Hepatic stellate cell (primary cell): ENCODE measurements around the gene ARSJ.

Experiments
- DNase-seq: peaks from one replicate; pipeline ENCODE4 v3.0.0; 2011; ENCODE audit warnings: low spot score

ARSJ gene

DNA sequence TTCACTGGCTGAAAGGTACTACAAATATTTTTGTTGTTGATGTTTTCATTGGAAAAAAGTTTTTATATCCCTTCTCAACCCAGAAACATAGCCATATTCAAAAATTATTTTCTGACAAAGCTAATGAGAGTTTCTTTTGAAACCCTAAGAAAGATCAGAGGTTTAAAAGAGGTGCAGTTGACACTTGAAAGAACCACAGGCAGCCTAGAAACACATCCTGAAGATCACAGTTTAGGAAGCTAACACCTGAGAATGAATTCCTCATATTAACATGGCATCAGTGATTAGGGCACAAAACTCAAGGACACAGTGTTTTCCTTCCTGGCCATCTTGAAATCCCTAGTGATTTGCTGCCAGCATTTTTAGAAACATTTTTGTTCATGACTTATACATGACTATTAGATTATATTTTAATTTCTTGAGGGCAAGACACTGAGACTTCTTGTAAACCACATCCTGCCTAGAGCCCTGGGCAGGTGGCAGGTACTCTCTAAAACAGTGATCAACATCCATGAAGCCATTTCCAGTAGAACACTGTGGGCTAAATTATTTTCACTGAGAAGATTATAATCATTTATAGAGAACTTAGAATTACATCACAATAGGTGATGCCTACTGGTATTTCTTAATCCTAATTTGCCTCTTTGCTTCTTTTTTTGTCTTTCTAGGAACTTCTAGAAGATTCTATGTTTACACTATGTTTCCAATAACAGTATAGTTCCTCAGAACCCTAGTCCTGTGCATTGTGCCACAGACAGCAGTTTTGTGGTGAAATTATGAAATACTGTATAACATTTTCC, 80.0 kb downstream of the ARSJ start:
- no peak for DNase-seq

DNA sequence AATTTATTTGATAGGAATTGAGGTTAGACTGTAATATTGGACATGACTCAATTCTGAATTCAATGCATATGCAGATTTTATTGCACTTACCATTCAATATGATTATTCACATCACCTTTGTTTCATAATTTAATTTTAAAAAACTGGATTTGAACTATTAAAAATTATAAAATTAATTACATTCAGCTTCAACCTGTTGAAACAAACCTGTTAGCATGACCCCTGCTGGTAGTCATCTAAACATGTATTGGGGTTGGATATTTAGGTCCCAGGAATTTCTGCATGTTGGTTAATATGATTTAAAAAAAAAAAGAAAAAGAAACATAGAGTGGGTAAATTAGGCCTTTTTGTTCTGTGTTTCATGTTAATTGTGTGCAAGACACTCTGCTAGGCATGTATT, 85.9 kb downstream of the ARSJ start:
- DNase-seq = no peak

DNA sequence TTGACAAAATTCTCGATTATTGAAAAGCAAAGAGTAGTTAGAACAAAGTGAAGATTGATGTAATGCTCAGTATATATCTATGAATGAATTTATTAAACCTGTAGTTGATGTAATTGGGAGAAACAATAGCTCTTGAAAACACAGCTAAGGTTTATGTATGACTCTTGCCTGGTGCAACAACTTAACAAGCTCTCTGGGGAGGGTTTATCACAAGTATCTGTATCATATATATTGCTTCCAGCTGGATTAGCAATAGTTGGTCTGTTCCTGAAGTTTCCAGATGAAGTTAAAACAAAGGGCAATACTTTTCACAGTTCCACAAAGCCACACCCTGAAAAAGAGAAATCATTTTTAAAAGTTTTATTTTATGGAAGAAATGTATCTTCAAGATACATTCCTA, 91.4 kb downstream of the ARSJ start:
- DNase-seq = no peak

DNA sequence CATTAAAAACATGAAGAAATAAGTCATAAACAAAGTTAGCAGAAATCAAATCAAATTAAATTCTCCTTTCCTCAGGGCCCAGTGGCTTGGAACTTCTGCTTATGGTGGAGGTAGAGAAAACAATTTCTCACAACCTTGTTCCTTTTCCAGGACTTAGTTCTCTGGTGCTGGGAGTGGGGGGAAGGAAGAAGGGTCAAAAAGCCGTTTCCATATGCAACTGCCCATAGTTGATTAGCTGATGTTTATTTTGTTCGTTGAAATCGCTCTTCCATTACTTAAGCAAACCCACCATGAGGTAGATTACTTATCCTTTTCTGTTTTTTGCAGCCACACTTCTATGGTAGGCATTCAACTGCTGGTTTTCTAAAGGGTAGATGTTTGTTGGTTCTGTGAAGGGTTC, 94.2 kb downstream of the ARSJ start:
- no peak for DNase-seq

DNA sequence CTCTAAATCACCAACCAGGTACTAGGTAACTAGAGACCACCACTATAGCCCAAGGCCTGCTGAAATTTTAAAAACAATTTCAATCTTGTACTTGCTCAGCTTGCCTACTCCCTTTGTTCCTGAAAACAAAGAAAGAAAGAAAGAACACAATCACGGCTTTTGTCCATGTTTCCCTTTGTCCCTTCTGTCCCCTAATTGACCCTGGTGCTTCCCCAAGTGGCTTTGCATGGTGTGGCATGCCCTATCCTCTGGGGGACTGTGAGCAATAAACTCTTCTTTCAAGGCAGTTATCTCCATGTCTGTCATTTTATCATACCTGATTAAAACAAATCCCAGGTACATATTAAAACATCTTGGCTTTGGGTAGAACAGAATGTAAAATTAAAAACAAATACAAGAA, 94.8 kb downstream of the ARSJ start:
- DNase-seq = no peak

DNA sequence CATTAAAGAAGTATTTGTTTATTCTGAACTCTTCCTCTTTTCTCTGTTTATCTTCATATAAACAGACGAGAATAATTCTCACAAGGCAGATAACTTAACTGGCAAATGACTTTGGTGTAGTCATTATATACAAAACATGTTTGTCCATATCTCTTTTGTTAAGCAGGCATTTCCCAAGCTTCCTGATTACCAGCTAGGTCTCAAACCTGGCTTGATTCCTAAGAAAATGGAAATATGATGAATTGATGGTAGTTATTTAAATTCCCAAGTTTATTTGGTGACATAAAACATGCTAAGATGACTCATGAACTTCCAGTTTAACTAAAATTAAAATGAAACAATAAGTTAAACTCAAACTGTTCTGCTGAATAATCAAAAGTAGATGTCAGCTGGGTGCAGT, 96.8 kb downstream of the ARSJ start:
- DNase-seq = no peak

DNA sequence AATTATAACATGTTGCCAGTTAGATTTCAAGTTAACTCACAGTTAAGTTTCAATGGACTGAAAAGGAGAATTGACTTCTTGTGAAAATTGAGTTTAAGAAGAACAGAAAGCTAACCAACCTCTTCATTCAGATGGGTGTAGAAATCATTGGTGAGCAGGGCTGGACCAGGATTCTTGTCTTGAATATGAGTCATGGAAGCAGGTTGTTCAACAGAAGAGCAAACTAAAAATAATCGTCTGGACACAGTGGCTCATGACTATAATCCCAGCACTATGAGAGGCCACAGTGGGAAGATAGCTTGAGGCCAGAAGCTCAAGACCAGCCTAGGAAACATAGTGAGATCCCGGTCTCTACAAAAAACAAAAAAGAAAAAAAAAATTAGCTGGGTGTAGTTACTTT, 98.2 kb downstream of the ARSJ start:
- no peak for DNase-seq

DNA sequence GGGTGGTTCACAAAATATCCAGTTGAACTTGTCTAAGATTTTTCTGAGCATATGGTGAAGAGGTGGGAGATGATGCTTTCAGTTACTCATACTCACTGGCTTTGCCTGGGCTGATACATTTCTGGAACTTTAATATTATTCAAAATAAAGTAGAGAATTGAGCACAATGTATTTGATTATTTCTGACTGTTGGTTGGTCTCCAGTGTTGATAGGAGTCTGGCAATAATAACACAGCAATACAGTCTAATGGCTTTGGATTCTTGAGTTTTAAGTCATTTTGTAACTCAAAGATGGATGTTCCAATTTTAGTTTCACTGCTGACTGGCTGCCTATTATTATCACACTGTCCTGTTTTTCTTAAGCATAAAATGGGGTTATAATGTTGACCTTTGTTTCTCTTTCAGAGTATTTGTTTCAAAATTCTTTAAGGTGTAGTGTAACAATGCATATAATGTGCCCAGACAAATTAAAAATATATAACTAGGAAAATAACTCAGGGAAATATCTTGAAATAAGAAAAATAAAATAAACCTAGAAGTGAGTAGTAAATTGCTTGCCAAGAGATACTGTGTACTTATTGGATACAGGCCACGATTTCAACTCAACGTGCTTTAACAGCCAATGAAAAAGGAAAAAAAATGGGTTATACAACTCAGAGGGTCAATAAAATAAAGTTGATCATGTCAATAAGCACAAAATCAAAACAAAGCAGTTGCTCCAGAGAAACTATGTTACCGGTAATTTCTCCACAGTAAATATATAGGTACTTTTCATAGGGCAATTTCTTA, 99.0 kb downstream of the ARSJ start:
- DNase-seq = no peak

DNA sequence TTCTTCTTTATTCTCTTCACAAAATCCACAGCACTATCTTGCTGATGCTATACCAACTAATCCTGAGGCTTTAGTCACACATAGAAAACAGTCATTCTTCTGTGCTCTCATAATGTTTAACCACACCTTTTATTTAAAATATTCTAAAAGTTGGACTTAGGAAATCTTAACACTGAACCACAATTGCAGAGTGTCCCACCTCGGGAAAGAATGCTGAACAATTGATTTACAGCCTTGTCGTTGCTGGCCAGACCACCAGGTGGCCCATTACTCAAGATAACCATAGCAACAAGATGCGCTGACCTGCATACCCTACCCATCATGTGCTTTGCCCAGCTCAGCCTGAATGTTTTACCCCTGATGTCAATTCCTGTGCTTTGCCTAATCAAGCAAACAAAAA, 100.8 kb downstream of the ARSJ start:
- no peak for DNase-seq

DNA sequence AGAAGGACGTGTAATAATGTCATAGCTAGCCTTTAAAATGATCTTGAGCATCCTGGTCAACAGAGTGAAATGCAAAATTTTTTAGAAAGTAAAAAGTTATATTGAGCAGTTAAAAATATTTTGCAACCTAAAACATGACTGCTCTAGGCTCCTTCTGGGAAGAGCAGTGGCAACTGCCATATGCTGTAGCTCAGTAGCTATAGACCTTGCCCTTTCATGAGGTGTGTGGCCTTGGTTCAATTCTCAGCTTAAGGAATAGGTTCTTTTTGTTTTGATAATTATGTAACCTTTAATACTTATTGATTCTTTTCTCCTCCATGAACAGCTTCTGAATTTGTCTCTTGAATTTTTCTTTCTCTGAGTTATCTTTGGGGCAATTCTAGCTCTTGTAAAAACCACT, 105.0 kb downstream of the ARSJ start:
- DNase-seq = no peak

DNA sequence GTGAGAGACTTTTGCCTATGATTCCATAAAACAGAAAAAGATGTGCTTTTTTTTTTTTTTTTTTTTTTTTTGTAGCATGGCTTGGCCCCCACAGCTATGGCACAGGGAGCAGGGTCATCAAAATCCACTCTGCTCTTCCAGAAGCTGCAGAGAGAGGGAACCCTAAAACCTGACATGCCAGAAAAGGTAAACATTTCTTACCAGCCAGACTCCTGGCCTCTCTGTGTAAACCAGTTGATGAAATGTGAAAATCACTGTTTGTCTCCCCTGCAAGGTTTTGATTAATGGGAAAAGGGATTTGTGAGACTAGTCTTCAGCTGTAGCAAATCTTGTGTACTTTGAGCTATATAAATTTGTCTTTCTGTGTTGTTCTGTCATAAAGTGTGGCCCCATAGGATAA, 105.9 kb downstream of the ARSJ start:
- DNase-seq = no peak

DNA sequence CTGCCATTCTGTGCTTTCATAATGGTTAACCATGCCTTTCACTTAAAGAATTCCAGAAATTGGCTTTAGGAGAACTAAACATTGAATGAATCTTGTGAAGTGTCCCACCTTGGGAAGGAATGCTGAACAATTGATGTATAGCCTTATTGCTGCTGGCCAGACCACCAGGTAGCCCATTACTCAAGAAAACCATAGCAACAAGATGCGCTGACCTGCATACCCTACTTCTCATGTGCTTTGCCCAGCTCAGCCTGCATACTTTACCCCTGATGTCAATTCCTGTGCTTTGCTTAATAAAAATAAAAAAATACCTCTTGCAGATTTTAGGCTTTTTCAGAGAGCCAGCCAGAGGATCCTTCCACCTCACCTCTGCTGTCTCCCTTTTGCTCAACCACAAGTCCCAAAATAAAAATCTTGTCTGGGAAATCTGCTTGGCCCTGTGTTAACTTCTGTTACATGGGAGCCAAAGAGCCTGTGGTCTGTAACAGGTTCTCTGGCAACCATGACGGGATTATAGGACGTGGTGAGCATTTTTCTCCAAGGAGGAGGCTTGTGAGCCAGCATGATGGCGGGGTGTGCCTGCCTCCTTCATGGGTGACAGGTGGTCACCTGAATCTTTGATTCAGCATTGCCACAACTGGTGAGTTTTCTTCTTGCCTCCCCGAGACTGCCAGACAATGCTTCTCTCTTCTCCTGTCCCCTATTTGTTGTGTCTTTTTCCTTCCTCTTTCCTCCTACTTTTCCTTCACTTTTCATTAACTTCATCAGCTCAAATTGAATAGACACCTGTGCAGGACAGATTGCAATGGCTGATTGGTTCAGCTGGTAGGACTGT, 106.8 kb downstream of the ARSJ start:
- DNase-seq = no peak

DNA sequence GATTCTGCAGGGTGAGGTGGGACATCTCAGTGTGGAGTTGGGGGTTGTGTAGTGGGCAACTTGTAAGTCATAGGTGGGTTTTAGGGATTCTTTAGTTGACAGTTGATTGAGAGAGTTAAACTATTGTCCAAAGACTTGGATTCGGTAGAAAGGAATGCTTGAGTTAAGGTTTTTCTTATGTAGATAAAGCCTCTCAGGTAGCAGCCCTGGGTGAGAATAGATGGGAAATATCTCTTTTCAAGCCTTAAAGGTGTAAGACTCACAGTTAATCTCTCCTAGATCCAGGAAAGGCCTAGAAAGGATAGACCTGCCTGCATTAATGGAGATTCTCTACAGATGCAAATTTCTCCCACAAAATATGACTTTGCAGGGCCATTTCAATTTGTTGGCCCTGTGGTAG, 108.4 kb downstream of the ARSJ start:
- no peak for DNase-seq

DNA sequence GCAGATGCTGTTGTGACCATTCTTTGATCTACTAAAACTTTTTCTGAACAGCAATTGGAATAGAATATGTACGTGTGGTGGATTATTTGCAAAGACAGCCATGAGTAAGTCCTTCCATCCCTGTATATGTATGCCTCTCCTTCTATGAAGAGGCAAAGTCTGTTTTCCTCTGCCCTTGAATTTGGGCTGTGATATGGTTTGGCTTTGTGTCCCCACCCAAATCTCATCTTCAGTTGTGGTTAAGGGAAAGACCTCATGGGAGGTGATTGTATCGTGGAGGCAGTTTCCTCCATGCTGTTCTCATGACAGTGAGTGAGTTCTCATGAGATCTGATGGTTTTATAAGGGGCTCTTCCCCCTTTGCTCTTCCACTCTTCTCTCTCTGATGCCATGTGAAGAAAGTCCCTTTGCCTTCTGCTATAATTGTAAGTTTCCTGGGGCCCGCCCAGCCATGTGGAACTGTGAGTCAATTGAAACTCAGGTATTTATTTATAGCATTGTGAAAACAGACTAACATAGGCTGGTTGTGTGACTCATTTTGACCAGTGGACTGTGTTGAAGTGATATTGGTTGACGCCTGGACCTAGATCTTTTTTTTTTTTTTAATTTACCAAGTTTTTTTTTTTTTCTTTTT, 109.6 kb downstream of the ARSJ start:
- no peak for DNase-seq

DNA sequence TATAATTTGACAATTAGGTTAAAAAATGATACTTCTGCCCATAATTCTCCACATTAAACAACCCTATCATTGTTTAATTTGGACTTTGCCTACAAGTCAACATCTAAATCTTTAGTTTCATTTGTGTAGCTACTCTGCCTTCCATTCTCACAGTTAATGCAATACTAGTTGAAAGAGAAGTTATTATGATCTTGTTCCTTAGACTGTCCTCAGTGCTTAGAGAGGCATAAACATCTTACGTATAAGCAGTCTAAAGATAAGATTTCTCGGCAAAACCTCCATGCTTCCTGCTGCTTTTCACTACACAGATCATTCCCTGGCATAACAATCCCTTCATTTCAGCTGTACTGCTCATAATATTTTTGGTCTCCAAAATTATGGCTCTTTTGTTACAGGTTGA, 112.8 kb downstream of the ARSJ start:
- DNase-seq = no peak

DNA sequence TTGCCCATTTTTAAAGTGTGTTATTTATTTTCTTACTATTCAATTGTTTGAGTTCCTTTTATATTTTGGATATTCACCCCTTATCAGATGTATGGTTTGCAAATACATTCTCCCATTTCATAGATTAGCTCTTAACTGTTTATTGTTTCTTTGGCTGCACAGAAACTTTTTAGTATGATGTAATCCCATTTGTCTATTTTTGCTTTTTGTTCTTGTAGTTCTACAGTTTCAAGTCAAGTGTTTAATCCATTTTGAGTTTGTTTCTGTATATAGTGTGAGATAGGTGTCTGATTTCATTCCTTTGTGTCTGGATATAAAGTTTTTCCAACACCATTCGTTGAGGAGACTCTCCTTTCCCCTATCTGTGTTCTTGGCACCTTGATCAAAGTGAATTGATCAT, 120.5 kb downstream of the ARSJ start:
- no peak for DNase-seq

DNA sequence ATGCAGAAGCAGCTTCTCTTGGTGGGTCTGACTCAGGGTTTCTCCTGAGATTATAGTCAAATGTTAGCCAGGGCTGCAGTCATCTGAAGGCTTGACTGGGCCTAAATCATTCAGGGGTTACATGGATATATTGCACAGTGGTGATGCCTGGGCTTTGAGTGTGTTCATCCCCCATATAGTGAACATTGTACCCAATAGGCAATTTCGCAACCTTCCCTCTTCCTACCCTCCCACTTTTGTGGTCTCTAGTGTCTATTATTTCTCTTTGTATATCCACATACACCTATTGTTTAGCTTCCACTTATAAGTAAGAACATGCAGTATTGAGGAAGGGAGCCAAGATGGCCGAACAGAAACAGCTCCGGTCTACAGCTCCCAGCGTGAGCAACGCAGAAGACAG, 127.6 kb downstream of the ARSJ start:
- DNase-seq = no peak
